K562 (cell line): Measurements from ENCODE around the gene FAM90A1.
"Not testable (repeated sequence)": the region's sequence is repeated elsewhere in the genome, so short reads cannot be mapped to it uniquely, and the experiment has no call there.

ENCODE experiments used
- DIDO1 ChIP-seq: fragments of 450-650 bp; IDR thresholded peaks from 2 replicates; pipeline ENCODE4 v1.6.1; 2016; ENCODE audit warnings: low read depth, missing biosample characterization, missing genetic modification characterization
- FOS ChIP-seq: IDR thresholded peaks from 3 replicates; pipeline ENCODE4 v1.6.1; 2011; ENCODE audit not compliant: insufficient read length; ENCODE audit errors: extremely low read depth
- FOXP1 ChIP-seq: sonication (generic); formaldehyde crosslinking; IDR thresholded peaks from 2 replicates; pipeline ENCODE4 v1.8.0; 2022; ENCODE audit warnings: mild to moderate bottlenecking, missing genetic modification reagents
- IRF2 ChIP-seq: sonication (generic); formaldehyde crosslinking; IDR thresholded peaks from 2 replicates; pipeline ENCODE4 v1.8.1; 2022; ENCODE audit warnings: mild to moderate bottlenecking, missing genetic modification reagents
- MAFF ChIP-seq: IDR thresholded peaks from 2 replicates; pipeline ENCODE4 v1.6.1; 2012; ENCODE audit warnings: low read length, improper control_type of control experiment
- POLR2A ChIP-seq: fragments of 450-650 bp; conservative IDR thresholded peaks from 2 replicates; pipeline ENCODE4 v1.6.1; 2016
- RAD21 ChIP-seq, 2 experiments: fragments of 250-450 bp in 1 of 2; fragments of 450-650 bp in 1 of 2; sonication (Bioruptor Pico) in 1 of 2; formaldehyde crosslinking in 1 of 2; IDR thresholded peaks in 1 of 2; conservative IDR thresholded peaks in 1 of 2; 2 replicates each; pipeline versions ENCODE4 v1.4.0 to v1.8.0; 2020 to 2022; ENCODE audit warnings: mild to moderate bottlenecking in 2 of 2, moderate library complexity in 1 of 2
- SMARCC2 ChIP-seq: fragments of 450-650 bp; IDR thresholded peaks from 2 replicates; pipeline ENCODE4 v1.6.1; 2017; ENCODE audit warnings: antibody characterized with exemption, moderate library complexity, mild to moderate bottlenecking, low read depth
- SMC3 ChIP-seq: conservative IDR thresholded peaks from 2 replicates; pipeline ENCODE4 v1.6.1; 2011; ENCODE audit warnings: low read depth, low read length, improper control_type of control experiment; ENCODE audit not compliant: insufficient read depth
- TEAD4 ChIP-seq, 2 experiments: sonication (generic) in 1 of 2; formaldehyde crosslinking in 1 of 2; IDR thresholded peaks; 2 replicates each; pipeline versions ENCODE4 v1.6.1 to v1.8.0; 2012 to 2022; ENCODE audit warnings: borderline replicate concordance in 1 of 2, inconsistent platforms in 1 of 2, low read length in 1 of 2, mild to moderate bottlenecking in 1 of 2, missing genetic modification reagents in 1 of 2
- XRCC5 ChIP-seq: fragments of 200-400 bp; formaldehyde crosslinking; IDR thresholded peaks from 2 replicates; pipeline ENCODE4 v1.6.1; 2017; ENCODE audit warnings: low read depth, mild to moderate bottlenecking, low read length
- ZNF232 ChIP-seq: sonication (generic); formaldehyde crosslinking; IDR thresholded peaks from 2 replicates; pipeline ENCODE4 v1.8.0; 2022; ENCODE audit warnings: mild to moderate bottlenecking, missing genetic modification reagents
- ZNF274 ChIP-seq: IDR thresholded peaks from 2 replicates; pipeline ENCODE4 v1.6.1; 2011; ENCODE audit warnings: low read depth, mild to moderate bottlenecking, low read length, moderate library complexity, borderline replicate concordance
- TF ChIP-seq, protein P1 (sequence below), 3 experiments: fragments of 200-800 bp in 1 of 3; fragments of 250-450 bp in 1 of 3; fragments of 450-650 bp in 1 of 3; sonication (Bioruptor Pico) in 1 of 3; sonication (Bioruptor generic) in 1 of 3; formaldehyde crosslinking in 1 of 3; IDR thresholded peaks; 2 replicates each; pipeline versions ENCODE4 v1.6.1 to v1.8.0; 2016 to 2022; ENCODE audit warnings: mild to moderate bottlenecking in 2 of 3, missing genetic modification characterization in 2 of 3, missing compliant biosample characterization in 1 of 3, moderate library complexity in 1 of 3

DNA sequence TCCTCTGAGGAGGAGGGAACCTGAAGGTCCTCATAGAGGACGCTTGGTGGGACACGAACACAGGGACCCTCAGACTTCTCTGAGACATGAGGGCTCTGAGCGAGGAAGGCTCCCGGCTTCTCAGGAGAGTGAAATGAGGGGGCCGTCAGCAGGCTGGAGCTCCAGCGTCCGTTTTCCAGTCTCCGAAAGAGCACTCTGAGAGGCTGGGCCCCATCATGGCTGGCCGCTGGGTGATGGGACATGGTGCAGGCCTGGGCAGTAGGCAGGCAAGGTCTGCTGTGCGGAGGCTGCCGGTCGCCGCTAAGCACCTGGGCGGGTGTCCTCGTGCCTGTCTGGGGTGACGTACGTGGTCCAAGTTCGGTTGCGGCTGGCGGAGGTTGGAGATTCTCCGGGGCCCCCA is 5.6 kb downstream of the FAM90A1 start:
- TF ChIP-seq, protein P1, sequence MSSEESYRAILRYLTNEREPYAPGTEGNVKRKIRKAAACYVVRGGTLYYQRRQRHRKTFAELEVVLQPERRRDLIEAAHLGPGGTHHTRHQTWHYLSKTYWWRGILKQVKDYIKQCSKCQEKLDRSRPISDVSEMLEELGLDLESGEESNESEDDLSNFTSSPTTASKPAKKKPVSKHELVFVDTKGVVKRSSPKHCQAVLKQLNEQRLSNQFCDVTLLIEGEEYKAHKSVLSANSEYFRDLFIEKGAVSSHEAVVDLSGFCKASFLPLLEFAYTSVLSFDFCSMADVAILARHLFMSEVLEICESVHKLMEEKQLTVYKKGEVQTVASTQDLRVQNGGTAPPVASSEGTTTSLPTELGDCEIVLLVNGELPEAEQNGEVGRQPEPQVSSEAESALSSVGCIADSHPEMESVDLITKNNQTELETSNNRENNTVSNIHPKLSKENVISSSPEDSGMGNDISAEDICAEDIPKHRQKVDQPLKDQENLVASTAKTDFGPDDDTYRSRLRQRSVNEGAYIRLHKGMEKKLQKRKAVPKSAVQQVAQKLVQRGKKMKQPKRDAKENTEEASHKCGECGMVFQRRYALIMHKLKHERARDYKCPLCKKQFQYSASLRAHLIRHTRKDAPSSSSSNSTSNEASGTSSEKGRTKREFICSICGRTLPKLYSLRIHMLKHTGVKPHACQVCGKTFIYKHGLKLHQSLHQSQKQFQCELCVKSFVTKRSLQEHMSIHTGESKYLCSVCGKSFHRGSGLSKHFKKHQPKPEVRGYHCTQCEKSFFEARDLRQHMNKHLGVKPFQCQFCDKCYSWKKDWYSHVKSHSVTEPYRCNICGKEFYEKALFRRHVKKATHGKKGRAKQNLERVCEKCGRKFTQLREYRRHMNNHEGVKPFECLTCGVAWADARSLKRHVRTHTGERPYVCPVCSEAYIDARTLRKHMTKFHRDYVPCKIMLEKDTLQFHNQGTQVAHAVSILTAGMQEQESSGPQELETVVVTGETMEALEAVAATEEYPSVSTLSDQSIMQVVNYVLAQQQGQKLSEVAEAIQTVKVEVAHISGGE (CRISPR knock-in tag; IDR thresholded peaks at IDR 0.05) = not testable (repeated sequence)
- TF ChIP-seq IRF2 (CRISPR knock-in tag); MAFF; XRCC5; ZNF274; RAD21 (CRISPR knock-in tag; conservative IDR thresholded peaks at IDR 0.05 in 1 of 2, IDR thresholded peaks at IDR 0.05 in 1 of 2); SMARCC2; DIDO1 (tag); FOXP1 (CRISPR knock-in tag); SMC3; ZNF232 (CRISPR knock-in tag); TEAD4 (IDR thresholded peaks at IDR 0.05; ENCODE audit: low read length); TEAD4 (CRISPR knock-in tag; IDR thresholded peaks at IDR 0.05; ENCODE audit: borderline replicate concordance); POLR2A; FOS: not testable (repeated sequence)
